Endothelial cell of umbilical vein (primary cell): ENCODE results near the gene DBNL. TPM values are rescaled to one million over a fixed set of nuclear protein-coding genes. Genes with fewer than 3 reads are reported as not detected.

ENCODE experiments used
- BruUV-seq: library from RNA; stranded (reverse); fragments of 400-500 nt; replicated peaks from 2 replicates; lab custom pipeline; 2021; lab: Mats Ljungman, UMichigan
- CTCF ChIA-PET: fragments of 300-600, 350-600 bp; sonication (Branson Sonifier 250); formaldehyde crosslinking; loops from one replicate; lab custom pipeline; 2021; ENCODE audit warnings: antibody characterized with exemption, inconsistent platforms; lab: Charles Lee
- POLR2A ChIA-PET: fragments of 300-600, 350-600 bp; sonication (Branson Sonifier 250); formaldehyde crosslinking; loops from one replicate; lab custom pipeline; 2021; ENCODE audit warnings: antibody characterized with exemption, inconsistent platforms; lab: Charles Lee
- DNase-seq: peaks from one replicate; pipeline ENCODE4 v3.0.0-alpha.2; 2011; ENCODE audit warnings: low read depth, low spot score
- FAIRE-seq: peaks from 2 replicates; lab custom pipeline; 2011; peaks lifted over from hg19 to GRCh38; lab: Jason Lieb, UNC
- H2AFZ ChIP-seq: 2 replicates; pipeline ENCODE4 v1.6.0; 2012; ENCODE audit warnings: low read depth, low read length, control low read depth, inconsistent platforms
- H3K27ac ChIP-seq: 2 replicates; pipeline ENCODE4 v1.5.1; 2011; ENCODE audit warnings: low read depth, mild to moderate bottlenecking, control low read depth, low read length, moderate library complexity; ENCODE audit not compliant: insufficient read depth
- H3K27me3 ChIP-seq, 2 experiments: 2 replicates each; pipeline versions ENCODE4 v1.6.0 to v1.6.1; 2011; ENCODE audit warnings: low read length in 2 of 2, mixed read lengths in 1 of 2; ENCODE audit not compliant: control insufficient read depth in 2 of 2, insufficient read depth in 2 of 2
- H3K36me3 ChIP-seq, 2 experiments: 2 replicates in 1 of 2; 3 replicates in 1 of 2; pipeline ENCODE4 v1.5.1; 2011; ENCODE audit warnings: low read length in 2 of 2, mild to moderate bottlenecking in 1 of 2, moderate library complexity in 1 of 2; ENCODE audit not compliant: control insufficient read depth in 2 of 2, insufficient read depth in 2 of 2; ENCODE audit errors: extremely low read depth in 1 of 2
- H3K4me1 ChIP-seq: 3 replicates; pipeline ENCODE4 v1.5.1; 2011; ENCODE audit warnings: mild to moderate bottlenecking, low read length; ENCODE audit not compliant: control insufficient read depth, insufficient read depth; ENCODE audit errors: extremely low read depth
- H3K4me2 ChIP-seq: 2 replicates; pipeline ENCODE4 v1.6.1; 2011; ENCODE audit warnings: low read length, control low read depth, mixed read lengths; ENCODE audit not compliant: insufficient read depth
- H3K4me3 ChIP-seq, 3 experiments: fragments of 200-600 bp in 1 of 3; sonication (generic), shearing (Covaris generic) in 1 of 3; replicated peaks in 1 of 3; 2 replicates each; pipeline ENCODE4 v1.5.1; 2011 to 2016; ENCODE audit warnings: control low read depth in 3 of 3, low read length in 3 of 3, mild to moderate bottlenecking in 2 of 3, inconsistent platforms in 1 of 3, low read depth in 1 of 3, moderate library complexity in 1 of 3; ENCODE audit not compliant: insufficient read depth in 1 of 3
- H3K79me2 ChIP-seq: 2 replicates; pipeline ENCODE4 v1.6.0; 2012; ENCODE audit warnings: low read length, inconsistent platforms; ENCODE audit not compliant: control insufficient read depth, insufficient read depth
- H3K9ac ChIP-seq: replicated peaks from 2 replicates; pipeline ENCODE3; 2011; ENCODE audit warnings: low read length, control low read depth; ENCODE audit not compliant: insufficient read depth; ENCODE audit errors: extremely low read depth
- H3K9me1 ChIP-seq: replicated peaks from 3 replicates; pipeline ENCODE4 v1.6.0; 2011; ENCODE audit warnings: mild to moderate bottlenecking, low read length; ENCODE audit not compliant: control insufficient read depth, insufficient read depth; ENCODE audit errors: extremely low read depth
- H3K9me3 ChIP-seq: replicated peaks from 2 replicates; pipeline ENCODE4 v1.5.1; 2012; ENCODE audit warnings: low read length, inconsistent platforms; ENCODE audit not compliant: control insufficient read depth, insufficient read depth
- H4K20me1 ChIP-seq: replicated peaks from 2 replicates; pipeline ENCODE3; 2011; ENCODE audit warnings: mild to moderate bottlenecking, low read length; ENCODE audit not compliant: control insufficient read depth, insufficient read depth; ENCODE audit errors: extremely low read depth
- FOS ChIP-seq: IDR thresholded peaks from 2 replicates; pipeline ENCODE4 v1.6.1; 2011; ENCODE audit warnings: mild to moderate bottlenecking, low read length, moderate library complexity, borderline replicate concordance; ENCODE audit not compliant: insufficient read depth
- dilution Hi-C: fragments of 300-500 bp; cut with MboI; formaldehyde crosslinking; loops from one replicate; pipeline ENCODE4 v1.15.0; 2019; ENCODE audit warnings: low sequenced_read_pairs; ENCODE audit not compliant: extremely low pct_ligation_motif_present
- intact Hi-C: fragments of 100-400 bp; cut with micrococcal nuclease; formaldehyde crosslinking; loops from one replicate; pipeline ENCODE4 v1.10.0; 2022
- polyA plus RNA-seq, 4 experiments: library from polyadenylated mRNA; depleted of rRNA in 3 of 4; stranded (reverse) in 3 of 4; unstranded in 1 of 4; fragments of >200 nt; gene quantifications; 2 replicates each; pipeline versions ENCODE4 v1.2.1 to v1.2.3, GENCODE V29; 2011 to 2012; ENCODE audit warnings: missing spikeins in 1 of 4
- total RNA-seq: library from RNA; stranded (reverse); gene quantifications from 2 replicates; pipeline ENCODE4 v1.2.3, GENCODE V29; 2021
- TF ChIP-seq, protein P1 (sequence below), 2 donors: IDR thresholded peaks; 1 replicate in 1 of 2; 2 replicates in 1 of 2; pipeline ENCODE4 v1.5.1; 2011; ENCODE audit warnings: low read length in 2 of 2, mild to moderate bottlenecking in 2 of 2, moderate library complexity in 2 of 2, control low read depth in 1 of 2, inconsistent platforms in 1 of 2, low read depth in 1 of 2; ENCODE audit not compliant: insufficient read depth in 1 of 2; ENCODE audit errors: extremely low read depth in 1 of 2

DBNL gene
- total and polyA plus RNA-seq, 2 donors (not counting 3 experiments of a cell fraction or from before 2014, with no cell fraction given): 94.0 to 123 TPM

DNA sequence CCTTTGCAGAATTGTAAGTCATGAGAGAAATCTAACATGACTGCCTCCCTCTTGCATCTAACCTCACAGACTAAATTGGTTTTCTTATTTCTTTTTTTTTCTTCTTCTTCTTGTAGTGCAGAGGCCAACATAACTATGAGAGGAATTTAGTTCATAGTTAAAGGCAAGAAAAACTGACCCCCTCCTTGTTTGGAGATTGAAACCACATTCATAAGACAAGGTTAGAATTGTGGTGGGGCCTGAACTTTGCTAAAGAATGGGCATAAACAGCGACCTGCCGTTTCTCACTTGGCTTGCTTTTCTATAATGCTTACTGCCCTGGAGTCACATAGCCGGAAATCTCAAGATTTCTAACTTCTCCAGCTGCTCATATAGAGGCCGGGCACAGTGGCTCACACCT lies 40.2 kb downstream of the DBNL start:
- no peak for DNase-seq
- Histone ChIP-seq H3K27me3 (no peaks in the 10 kb centered on the region), H3K9me3 (no peaks in the 10 kb centered on the region), H3K9me1 (no peaks in the 10 kb centered on the region), H3K9ac (no peak overlapping the region), H3K4me3 (no peak overlapping the region), H3K36me3 (peaks cover 0 to 2% of the 10 kb centered on the region in 2 experiments), H4K20me1 (no peaks in the 10 kb centered on the region), H3K27ac (no peak overlapping the region), H3K4me2 (no peak overlapping the region), H3K4me1 (peaks cover 17% of the 10 kb centered on the region), H2AFZ (no peak overlapping the region), H3K79me2 (no peaks in the 10 kb centered on the region)
- intact Hi-C loops (no loop called here), dilution Hi-C loops (no loop called here)
- FAIRE-seq: no peak
- CTCF ChIA-PET: interaction anchor here (0.9 to 1.3 kb wide), 2 partner anchors 14 to 38 kb away, joined by 3 to 4 read pairs; partner anchors contain the start of gene POLD2
- POLR2A ChIA-PET: no interaction called here
- no peak for TF ChIP-seq FOS
- no TSS peak for BruUV-seq

DNA sequence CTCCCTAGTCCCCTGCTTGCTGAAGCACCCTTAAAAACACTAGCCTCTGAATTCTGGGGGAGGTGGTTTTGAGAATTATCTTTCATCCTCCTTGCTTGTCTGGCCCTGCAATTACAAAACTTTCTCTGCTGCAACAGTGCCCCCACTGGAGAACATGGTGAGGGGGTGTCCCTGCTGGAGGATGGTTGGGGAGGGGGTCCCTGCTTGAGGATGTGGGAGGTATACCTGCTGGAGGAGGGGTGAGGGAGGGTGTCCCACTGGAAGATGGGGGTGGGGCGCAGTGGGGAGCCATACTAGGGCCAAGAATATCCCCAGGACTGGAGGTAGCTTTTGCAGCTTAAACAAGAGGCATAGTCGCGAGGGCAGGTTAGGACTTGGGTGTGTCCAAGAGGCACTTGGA lies 41.0 kb downstream of the DBNL start:
- no peaks in the 10 kb centered on the region for H3K79me2 ChIP-seq
- no peak overlapping the region for H3K27ac ChIP-seq
- dilution Hi-C loops: no loop called here
- no peaks in the 10 kb centered on the region for H4K20me1 ChIP-seq
- no peak overlapping the region for H2AFZ ChIP-seq
- no peaks in the 10 kb centered on the region for H3K36me3 ChIP-seq
- H3K9ac ChIP-seq: no peak overlapping the region
- ChIA-PET POLR2A (no interaction called here), CTCF (interaction anchor here (0.9 to 1.3 kb wide), 2 partner anchors 13 to 38 kb away, joined by 3 to 4 read pairs; partner anchors contain the start of gene POLD2)
- TF ChIP-seq, protein P1, sequence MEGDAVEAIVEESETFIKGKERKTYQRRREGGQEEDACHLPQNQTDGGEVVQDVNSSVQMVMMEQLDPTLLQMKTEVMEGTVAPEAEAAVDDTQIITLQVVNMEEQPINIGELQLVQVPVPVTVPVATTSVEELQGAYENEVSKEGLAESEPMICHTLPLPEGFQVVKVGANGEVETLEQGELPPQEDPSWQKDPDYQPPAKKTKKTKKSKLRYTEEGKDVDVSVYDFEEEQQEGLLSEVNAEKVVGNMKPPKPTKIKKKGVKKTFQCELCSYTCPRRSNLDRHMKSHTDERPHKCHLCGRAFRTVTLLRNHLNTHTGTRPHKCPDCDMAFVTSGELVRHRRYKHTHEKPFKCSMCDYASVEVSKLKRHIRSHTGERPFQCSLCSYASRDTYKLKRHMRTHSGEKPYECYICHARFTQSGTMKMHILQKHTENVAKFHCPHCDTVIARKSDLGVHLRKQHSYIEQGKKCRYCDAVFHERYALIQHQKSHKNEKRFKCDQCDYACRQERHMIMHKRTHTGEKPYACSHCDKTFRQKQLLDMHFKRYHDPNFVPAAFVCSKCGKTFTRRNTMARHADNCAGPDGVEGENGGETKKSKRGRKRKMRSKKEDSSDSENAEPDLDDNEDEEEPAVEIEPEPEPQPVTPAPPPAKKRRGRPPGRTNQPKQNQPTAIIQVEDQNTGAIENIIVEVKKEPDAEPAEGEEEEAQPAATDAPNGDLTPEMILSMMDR (IDR thresholded peaks at IDR 0.05; ENCODE audit: extremely low read depth in 1 of 2, insufficient read depth in 1 of 2, low read depth in 1 of 2, low read length in 2 of 2): no peak
- no peak overlapping the region for H3K4me3 ChIP-seq
- H3K9me1 ChIP-seq: no peaks in the 10 kb centered on the region
- H3K4me1 ChIP-seq: peaks cover 17% of the 10 kb centered on the region
- no peak overlapping the region for H3K4me2 ChIP-seq
- FAIRE-seq (no peak), DNase-seq (no peak)
- intact Hi-C loops: no loop called here
- no TSS peak for BruUV-seq
- H3K9me3 ChIP-seq: no peaks in the 10 kb centered on the region
- no peaks in the 10 kb centered on the region for H3K27me3 ChIP-seq
